Activated CD4-positive, alpha-beta T cell treated with anti-CD3 and anti-CD28 coated beads, Interleukin-2, amount 10 ng/mL, durations not matched to agents 24 days and 14 days (primary cell): ENCODE results near the gene PTPRC. TPM values are rescaled to one million over a fixed set of nuclear protein-coding genes. Genes with fewer than 3 reads are reported as not detected.
"Not testable (repeated sequence)": the region's sequence is repeated elsewhere in the genome, so short reads cannot be mapped to it uniquely, and the experiment has no call there.

Experiments used
- DNase-seq: peaks from one replicate; pipeline ENCODE4 v3.0.0; 2022
- H3K27ac Mint-ChIP-seq: one replicate; pipeline ENCODE4 v1.8.0; 2022; ENCODE audit warnings: mild to moderate bottlenecking, mixed read lengths
- H3K27me3 Mint-ChIP-seq: one replicate; pipeline ENCODE4 v1.8.0; 2022; ENCODE audit warnings: mixed read lengths
- H3K36me3 Mint-ChIP-seq: one replicate; pipeline ENCODE4 v1.8.0; 2022; ENCODE audit warnings: low read depth, mild to moderate bottlenecking, mixed read lengths
- H3K4me1 Mint-ChIP-seq: one replicate; pipeline ENCODE4 v1.8.0; 2021; ENCODE audit warnings: mixed read lengths
- H3K4me3 Mint-ChIP-seq: one replicate; pipeline ENCODE4 v1.8.0; 2022; ENCODE audit warnings: mild to moderate bottlenecking, moderate library complexity, mixed read lengths
- H3K9me3 Mint-ChIP-seq: one replicate; pipeline ENCODE4 v1.8.0; 2021; ENCODE audit warnings: mixed read lengths
- intact Hi-C: fragments of 100-400 bp; cut with micrococcal nuclease; formaldehyde crosslinking; loops from one replicate; pipeline ENCODE4 v1.15.1; 2023
- total RNA-seq: library from RNA; stranded (reverse); gene quantifications from 2 replicates; pipeline ENCODE4 v1.2.3, GENCODE V29; 2022

Gene PTPRC
- total RNA-seq, result 436 and 438 TPM in 2 replicates

GRCh38 chr1:198638894-198639635 lies at the start of gene PTPRC:
Gene PTPRC, plus strand, starts transcription at chr1:198639040. Its CDS starts 229 bp downstream, at chr1:198639269.
- H3K27me3 Mint-ChIP-seq, result no peaks in the 10 kb centered on the region

DNA sequence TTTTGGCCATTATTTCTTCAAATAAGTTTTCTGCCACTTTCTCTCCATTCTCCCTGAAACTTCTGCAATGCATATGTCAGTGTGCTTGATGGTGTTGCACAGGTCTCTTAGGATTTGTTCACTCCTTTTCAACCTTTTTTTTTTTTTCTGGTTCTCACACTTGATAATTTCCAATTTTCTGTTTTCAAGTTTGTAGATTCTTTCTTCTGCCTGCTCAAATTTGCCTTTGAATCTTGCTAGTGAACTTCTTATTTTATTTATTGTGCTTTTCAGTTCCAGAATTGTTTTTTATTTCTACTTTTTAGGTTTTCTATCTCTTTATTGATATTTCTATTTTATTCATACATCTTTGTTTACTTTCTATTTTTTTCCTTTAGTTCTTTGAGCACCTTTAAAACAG lies 48.4 kb upstream of the PTPRC start:
- Mint-ChIP-seq H3K4me3 (no peak overlapping the region), H3K9me3 (peaks cover 24% of the 10 kb centered on the region)

More at GRCh38 chr1:198638894-198639635, at the start of gene PTPRC:
- H3K36me3 Mint-ChIP-seq, result peaks cover 47% of the 10 kb centered on the region
- DNase-seq, result peak; percentile 84
- peak within 1 kb of the TSS; percentile 95 for H3K27ac Mint-ChIP-seq
- H3K9me3 Mint-ChIP-seq, result peaks cover 13% of the 10 kb centered on the region
- H3K4me1 Mint-ChIP-seq, result peaks cover 47% of the 10 kb centered on the region
- H3K4me3 Mint-ChIP-seq, result peak within 1 kb of the TSS; percentile 89
- intact Hi-C loops, result loop anchor here (1.0 kb wide), 3 partner anchors 18 to 116 kb away; no protein-coding TSS in a partner anchor

GRCh38 chr1:198595765-198596164 lies 43.1 kb upstream of the PTPRC start:
- Mint-ChIP-seq H3K4me1 (peaks cover 32% of the 10 kb centered on the region), H3K27ac (no peak overlapping the region), H3K36me3 (peaks cover 12% of the 10 kb centered on the region), H3K27me3 (no peaks in the 10 kb centered on the region), H3K9me3 (peaks cover 24% of the 10 kb centered on the region), H3K4me3 (no peak overlapping the region)
- intact Hi-C loops, result no loop called here
- DNase-seq, result no peak

More for the DNA sequence above, 48.4 kb upstream of the PTPRC start:
- Mint-ChIP-seq H3K36me3 (peaks cover 18% of the 10 kb centered on the region), H3K27ac (no peak overlapping the region), H3K27me3 (no peaks in the 10 kb centered on the region), H3K4me1 (peaks cover 8% of the 10 kb centered on the region)
- no peak for DNase-seq
- intact Hi-C loops, result no loop called here

- DNase-seq, result no peak
- peaks cover 21% of the 10 kb centered on the region for H3K36me3 Mint-ChIP-seq
- intact Hi-C loops, result no loop called here
- no peak overlapping the region for H3K27ac Mint-ChIP-seq
- peaks cover 30% of the 10 kb centered on the region for H3K9me3 Mint-ChIP-seq
- no peaks in the 10 kb centered on the region for H3K27me3 Mint-ChIP-seq
- H3K4me1 Mint-ChIP-seq, result peaks cover 52% of the 10 kb centered on the region
- peak overlapping the region; percentile 18 for H3K4me3 Mint-ChIP-seq
Observed at GRCh38 chr1:198597690-198598430, 41.0 kb upstream of the PTPRC start.

GRCh38 chr1:198598796-198599321 lies 40.0 kb upstream of the PTPRC start:
- DNase-seq, result no peak
- Mint-ChIP-seq H3K36me3 (peaks cover 21% of the 10 kb centered on the region), H3K4me1 (peaks cover 54% of the 10 kb centered on the region), H3K27ac (peak overlapping the region; percentile 70), H3K27me3 (no peaks in the 10 kb centered on the region), H3K4me3 (no peak overlapping the region), H3K9me3 (peaks cover 30% of the 10 kb centered on the region)
- intact Hi-C loops, result no loop called here

DNA sequence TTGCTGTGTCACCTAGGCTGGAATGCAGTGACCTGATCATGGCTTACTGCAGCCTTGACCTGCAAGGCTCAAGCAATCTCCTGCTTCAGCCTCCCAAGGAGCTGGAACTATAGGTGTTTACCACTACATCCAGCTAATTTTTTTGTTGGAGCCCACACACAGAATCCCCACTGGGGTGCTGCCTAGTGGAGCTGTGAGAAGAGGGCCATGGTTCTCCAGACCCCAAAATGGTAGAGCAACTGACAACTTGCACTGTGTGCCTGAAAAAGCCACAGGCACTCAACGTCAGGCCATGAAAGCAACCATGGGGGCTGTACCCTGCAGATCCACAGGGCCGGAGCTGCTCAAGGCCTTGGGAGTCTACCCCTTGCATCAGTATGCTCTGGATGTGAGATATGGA lies 39.1 kb upstream of the PTPRC start:
- Mint-ChIP-seq H3K9me3 (peaks cover 30% of the 10 kb centered on the region), H3K4me3 (no peak overlapping the region), H3K4me1 (peaks cover 56% of the 10 kb centered on the region), H3K27me3 (no peaks in the 10 kb centered on the region), H3K27ac (no peak overlapping the region), H3K36me3 (peaks cover 21% of the 10 kb centered on the region)
- intact Hi-C loops, result no loop called here
- no peak for DNase-seq

- Mint-ChIP-seq H3K9me3 (peaks cover 27% of the 10 kb centered on the region), H3K27ac (no peak overlapping the region), H3K36me3 (peaks cover 21% of the 10 kb centered on the region), H3K27me3 (no peaks in the 10 kb centered on the region), H3K4me1 (peaks cover 47% of the 10 kb centered on the region), H3K4me3 (no peak overlapping the region)
- DNase-seq, result no peak
- intact Hi-C loops, result no loop called here
Observed at GRCh38 chr1:198600906-198601305, 37.9 kb upstream of the PTPRC start.

GRCh38 chr1:198601310-198601709 lies 37.5 kb upstream of the PTPRC start:
- Mint-ChIP-seq H3K27ac (peak overlapping the region; percentile 83), H3K9me3 (peaks cover 25% of the 10 kb centered on the region), H3K4me1 (peaks cover 51% of the 10 kb centered on the region), H3K36me3 (peaks cover 20% of the 10 kb centered on the region)
- DNase-seq, H3K4me3 Mint-ChIP-seq, intact Hi-C loops, H3K27me3 Mint-ChIP-seq: not testable (repeated sequence)

GRCh38 chr1:198601936-198602889 lies 36.6 kb upstream of the PTPRC start:
- H3K36me3 Mint-ChIP-seq, result peaks cover 19% of the 10 kb centered on the region
- no peaks in the 10 kb centered on the region for H3K27me3 Mint-ChIP-seq
- intact Hi-C loops, result loop anchor here (1.0 to 2.0 kb wide), 5 partner anchors 10 to 79 kb away; no protein-coding TSS in a partner anchor
- H3K27ac Mint-ChIP-seq, result peak overlapping the region; percentile 83
- peaks cover 55% of the 10 kb centered on the region for H3K4me1 Mint-ChIP-seq
- DNase-seq, result no peak
- H3K9me3 Mint-ChIP-seq, result peaks cover 22% of the 10 kb centered on the region
- peak overlapping the region; percentile 32 for H3K4me3 Mint-ChIP-seq

DNA sequence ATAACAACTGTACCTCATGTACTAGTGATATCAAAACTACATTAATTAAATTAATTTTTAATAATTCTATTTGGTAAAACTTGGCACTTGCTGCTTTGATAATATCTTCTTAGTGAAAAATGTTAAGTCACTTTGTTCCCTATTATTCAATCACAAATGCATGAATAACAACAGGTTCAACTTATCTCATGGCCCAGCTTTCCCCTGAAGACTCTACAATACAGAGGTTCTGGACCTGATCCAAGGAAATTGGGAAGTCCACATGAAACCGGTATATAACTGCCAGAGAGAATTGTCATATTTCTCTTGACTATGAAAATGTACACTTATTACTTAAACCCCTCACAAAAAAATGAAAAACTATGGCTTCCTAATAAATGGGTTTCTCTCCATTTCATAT lies 33.9 kb upstream of the PTPRC start:
- no peak for DNase-seq
- peaks cover 21% of the 10 kb centered on the region for H3K9me3 Mint-ChIP-seq
- peaks cover 19% of the 10 kb centered on the region for H3K36me3 Mint-ChIP-seq
- H3K27me3 Mint-ChIP-seq, result no peaks in the 10 kb centered on the region
- H3K4me3 Mint-ChIP-seq, result no peak overlapping the region
- peaks cover 48% of the 10 kb centered on the region for H3K4me1 Mint-ChIP-seq
- intact Hi-C loops, result no loop called here
- no peak overlapping the region for H3K27ac Mint-ChIP-seq

- Mint-ChIP-seq H3K27ac (no peak overlapping the region), H3K4me3 (no peak overlapping the region), H3K36me3 (peaks cover 15% of the 10 kb centered on the region), H3K4me1 (peaks cover 47% of the 10 kb centered on the region), H3K9me3 (peaks cover 17% of the 10 kb centered on the region), H3K27me3 (no peaks in the 10 kb centered on the region)
- DNase-seq, result no peak
- intact Hi-C loops, result no loop called here
Observed at GRCh38 chr1:198605406-198605805, 33.4 kb upstream of the PTPRC start.

- intact Hi-C loops, result no loop called here
- H3K4me1 Mint-ChIP-seq, result peaks cover 47% of the 10 kb centered on the region
Observed at GRCh38 chr1:198606020-198606438, 32.8 kb upstream of the PTPRC start.

DNA sequence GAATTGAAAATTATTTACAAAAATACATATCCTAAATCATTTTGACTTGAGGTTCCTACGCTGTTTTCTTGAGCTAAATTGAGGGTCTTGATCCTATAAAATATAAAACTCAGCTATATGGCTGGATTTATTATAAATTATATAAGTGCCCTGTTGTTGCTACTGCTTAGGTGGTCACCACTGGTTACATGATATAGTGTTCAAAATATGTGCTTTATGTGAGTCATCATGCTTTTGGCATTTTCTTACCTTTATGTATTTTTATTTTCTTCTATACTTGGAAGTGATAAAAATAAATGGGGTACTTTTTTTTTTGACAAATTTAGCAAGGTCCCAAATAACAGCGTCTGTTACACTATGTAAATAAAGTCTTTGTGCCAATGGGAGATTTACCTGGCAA lies 31.1 kb upstream of the PTPRC start:
- no peak overlapping the region for H3K27ac Mint-ChIP-seq
- peaks cover 45% of the 10 kb centered on the region for H3K4me1 Mint-ChIP-seq
- no peak for DNase-seq
- no peak overlapping the region for H3K4me3 Mint-ChIP-seq
- peaks cover 3% of the 10 kb centered on the region for H3K9me3 Mint-ChIP-seq
- peaks cover 2% of the 10 kb centered on the region for H3K36me3 Mint-ChIP-seq
- H3K27me3 Mint-ChIP-seq, result no peaks in the 10 kb centered on the region
- intact Hi-C loops, result no loop called here

More at GRCh38 chr1:198606020-198606438, 32.8 kb upstream of the PTPRC start:
- Mint-ChIP-seq H3K36me3 (peaks cover 10% of the 10 kb centered on the region), H3K27ac (peak overlapping the region; percentile 19), H3K9me3 (peaks cover 10% of the 10 kb centered on the region), H3K27me3 (no peaks in the 10 kb centered on the region), H3K4me3 (no peak overlapping the region)
- DNase-seq, result no peak
